Fibroblast of lung (primary cell): ENCODE results near the gene ITGA8.

ENCODE experiments used
- EZH2 ChIP-seq: IDR thresholded peaks from 2 replicates; pipeline ENCODE4 v1.5.1; 2012; ENCODE audit warnings: low read length, control low read depth, mild to moderate bottlenecking; ENCODE audit errors: missing control alignments
- TF ChIP-seq, protein P1 (sequence below), 2 donors: IDR thresholded peaks in 1 of 2; conservative IDR thresholded peaks in 1 of 2; 1 replicate in 1 of 2; 2 replicates in 1 of 2; pipeline ENCODE4 v1.5.1; 2011 to 2012; ENCODE audit warnings: low read length in 2 of 2, control low read depth in 1 of 2, inconsistent platforms in 1 of 2, low read depth in 1 of 2, mild to moderate bottlenecking in 1 of 2

DNA sequence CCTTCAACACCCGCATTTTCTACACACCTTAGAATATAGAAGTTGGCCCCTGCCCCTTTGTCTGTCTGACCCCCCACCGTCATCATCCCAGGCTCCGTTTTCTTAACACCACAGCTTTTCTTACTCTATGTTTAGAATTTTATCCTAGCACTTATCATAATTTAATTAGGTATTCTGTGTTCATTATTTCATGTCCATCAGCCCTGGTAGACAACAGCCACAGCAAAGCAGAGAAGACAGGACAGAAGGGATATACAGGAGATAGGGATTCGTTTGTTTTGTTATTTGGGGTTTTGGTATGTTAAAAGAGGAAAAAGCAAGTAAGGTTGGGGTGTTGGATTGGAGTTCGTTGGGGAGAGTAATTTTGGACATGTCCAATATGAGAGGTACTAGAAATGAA lies 48.8 kb downstream of the ITGA8 start:
- TF ChIP-seq, protein P1, sequence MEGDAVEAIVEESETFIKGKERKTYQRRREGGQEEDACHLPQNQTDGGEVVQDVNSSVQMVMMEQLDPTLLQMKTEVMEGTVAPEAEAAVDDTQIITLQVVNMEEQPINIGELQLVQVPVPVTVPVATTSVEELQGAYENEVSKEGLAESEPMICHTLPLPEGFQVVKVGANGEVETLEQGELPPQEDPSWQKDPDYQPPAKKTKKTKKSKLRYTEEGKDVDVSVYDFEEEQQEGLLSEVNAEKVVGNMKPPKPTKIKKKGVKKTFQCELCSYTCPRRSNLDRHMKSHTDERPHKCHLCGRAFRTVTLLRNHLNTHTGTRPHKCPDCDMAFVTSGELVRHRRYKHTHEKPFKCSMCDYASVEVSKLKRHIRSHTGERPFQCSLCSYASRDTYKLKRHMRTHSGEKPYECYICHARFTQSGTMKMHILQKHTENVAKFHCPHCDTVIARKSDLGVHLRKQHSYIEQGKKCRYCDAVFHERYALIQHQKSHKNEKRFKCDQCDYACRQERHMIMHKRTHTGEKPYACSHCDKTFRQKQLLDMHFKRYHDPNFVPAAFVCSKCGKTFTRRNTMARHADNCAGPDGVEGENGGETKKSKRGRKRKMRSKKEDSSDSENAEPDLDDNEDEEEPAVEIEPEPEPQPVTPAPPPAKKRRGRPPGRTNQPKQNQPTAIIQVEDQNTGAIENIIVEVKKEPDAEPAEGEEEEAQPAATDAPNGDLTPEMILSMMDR (conservative IDR thresholded peaks at IDR 0.05 in 1 of 2, IDR thresholded peaks at IDR 0.05 in 1 of 2; ENCODE audit: low read depth in 1 of 2, low read length in 2 of 2) = no peak
- TF ChIP-seq EZH2 = no peak
